Fibroblast of mammary gland (primary cell): Measurements from ENCODE around the gene SPIRE1.

Experiments used
- DNase-seq: peaks from one replicate; pipeline ENCODE4 v3.0.0-alpha.2; 2010; ENCODE audit warnings: low read depth
- H3K4me3 ChIP-seq: 2 replicates; pipeline ENCODE4 v1.5.1; 2011; ENCODE audit warnings: low read depth, mild to moderate bottlenecking, low read length, moderate library complexity; ENCODE audit not compliant: control insufficient read depth
- TF ChIP-seq, protein P1 (sequence below): conservative IDR thresholded peaks from 2 replicates; pipeline ENCODE4 v1.5.1; 2011; ENCODE audit warnings: low read depth, low read length, inconsistent platforms; ENCODE audit not compliant: control insufficient read depth, insufficient read depth

Gene SPIRE1

DNA sequence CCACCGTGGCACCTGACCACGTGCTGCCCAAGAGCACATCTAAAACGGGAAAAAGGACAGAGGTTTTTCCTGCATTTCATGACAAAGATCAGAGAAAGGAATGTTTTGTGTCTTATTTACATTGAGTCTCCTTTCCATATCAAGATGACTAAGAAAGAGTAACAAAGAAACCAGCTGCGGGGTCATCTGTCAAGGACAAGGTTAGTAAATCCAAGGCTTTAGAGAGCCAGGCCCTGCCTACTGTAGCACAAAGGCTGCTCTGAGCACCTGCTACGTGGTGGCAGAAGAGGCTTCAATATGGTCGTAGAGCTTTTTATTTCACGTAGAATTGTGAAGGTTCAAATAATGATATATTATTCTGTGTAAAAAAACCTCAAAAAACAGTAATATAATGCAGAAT, 199.1 kb downstream of the SPIRE1 start:
- DNase-seq, result no peak
- TF ChIP-seq, protein P1, sequence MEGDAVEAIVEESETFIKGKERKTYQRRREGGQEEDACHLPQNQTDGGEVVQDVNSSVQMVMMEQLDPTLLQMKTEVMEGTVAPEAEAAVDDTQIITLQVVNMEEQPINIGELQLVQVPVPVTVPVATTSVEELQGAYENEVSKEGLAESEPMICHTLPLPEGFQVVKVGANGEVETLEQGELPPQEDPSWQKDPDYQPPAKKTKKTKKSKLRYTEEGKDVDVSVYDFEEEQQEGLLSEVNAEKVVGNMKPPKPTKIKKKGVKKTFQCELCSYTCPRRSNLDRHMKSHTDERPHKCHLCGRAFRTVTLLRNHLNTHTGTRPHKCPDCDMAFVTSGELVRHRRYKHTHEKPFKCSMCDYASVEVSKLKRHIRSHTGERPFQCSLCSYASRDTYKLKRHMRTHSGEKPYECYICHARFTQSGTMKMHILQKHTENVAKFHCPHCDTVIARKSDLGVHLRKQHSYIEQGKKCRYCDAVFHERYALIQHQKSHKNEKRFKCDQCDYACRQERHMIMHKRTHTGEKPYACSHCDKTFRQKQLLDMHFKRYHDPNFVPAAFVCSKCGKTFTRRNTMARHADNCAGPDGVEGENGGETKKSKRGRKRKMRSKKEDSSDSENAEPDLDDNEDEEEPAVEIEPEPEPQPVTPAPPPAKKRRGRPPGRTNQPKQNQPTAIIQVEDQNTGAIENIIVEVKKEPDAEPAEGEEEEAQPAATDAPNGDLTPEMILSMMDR, result no peak
- no peak overlapping the region for H3K4me3 ChIP-seq

DNA sequence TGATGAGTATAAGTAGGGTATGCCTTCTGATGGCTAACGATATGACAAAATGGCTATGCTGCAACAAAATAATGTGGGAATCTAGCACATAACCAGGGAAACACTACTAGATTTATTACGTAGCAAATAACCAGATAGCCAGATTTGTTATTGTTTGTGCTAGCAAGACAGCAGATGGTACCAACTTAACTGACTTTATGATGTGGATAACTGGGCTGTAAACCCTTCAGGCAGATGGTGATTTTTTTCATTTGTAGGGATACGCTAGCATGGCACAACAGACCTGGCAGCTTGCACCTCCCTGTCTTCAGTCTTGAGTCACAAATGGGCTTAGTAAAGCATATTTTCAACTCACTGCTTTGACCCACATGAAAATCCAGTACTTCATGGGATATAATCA, 201.5 kb downstream of the SPIRE1 start:
- TF ChIP-seq, protein P1, result no peak
- no peak for DNase-seq
- no peak overlapping the region for H3K4me3 ChIP-seq

DNA sequence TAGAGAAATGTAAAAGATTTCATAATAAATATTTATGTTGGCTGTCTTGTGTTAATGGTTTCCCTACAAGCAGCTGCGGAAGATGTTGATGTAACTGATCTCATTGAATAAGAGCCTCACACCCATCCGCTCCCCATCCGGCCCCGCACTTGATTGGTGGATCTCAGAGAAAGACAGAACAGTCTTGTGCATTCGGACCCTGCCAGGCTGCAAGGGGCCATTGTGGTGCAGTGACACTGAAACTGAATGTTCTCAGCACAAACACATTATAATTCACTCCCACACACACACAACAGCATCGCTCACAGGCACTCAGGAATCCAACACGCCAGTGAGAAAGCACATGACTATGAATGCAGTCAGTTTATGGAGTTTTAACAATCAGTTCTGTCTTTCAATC, 202.4 kb downstream of the SPIRE1 start:
- TF ChIP-seq, protein P1, result no peak
- peak; percentile 13 for DNase-seq
- no peak overlapping the region for H3K4me3 ChIP-seq

DNA sequence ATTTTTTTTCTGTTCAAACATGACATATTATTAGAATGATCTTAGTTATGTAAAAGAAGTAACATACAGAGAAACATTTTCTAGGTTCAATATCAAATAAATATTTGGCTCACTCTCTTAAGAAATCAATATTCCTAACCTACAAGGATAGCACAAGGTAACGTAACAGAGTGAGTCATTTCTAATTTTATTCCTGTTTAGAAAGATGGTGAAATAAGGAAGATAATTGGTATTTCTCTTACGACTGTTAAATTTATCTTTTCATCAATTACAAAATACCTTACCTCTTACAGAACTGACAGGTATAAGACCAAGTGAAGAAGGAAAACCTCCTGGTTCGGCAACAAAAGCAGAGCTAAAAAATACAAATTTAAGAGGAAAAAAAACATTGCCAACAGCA, 205.1 kb downstream of the SPIRE1 start:
- TF ChIP-seq, protein P1, result no peak
- H3K4me3 ChIP-seq, result no peak overlapping the region
- DNase-seq, result no peak

DNA sequence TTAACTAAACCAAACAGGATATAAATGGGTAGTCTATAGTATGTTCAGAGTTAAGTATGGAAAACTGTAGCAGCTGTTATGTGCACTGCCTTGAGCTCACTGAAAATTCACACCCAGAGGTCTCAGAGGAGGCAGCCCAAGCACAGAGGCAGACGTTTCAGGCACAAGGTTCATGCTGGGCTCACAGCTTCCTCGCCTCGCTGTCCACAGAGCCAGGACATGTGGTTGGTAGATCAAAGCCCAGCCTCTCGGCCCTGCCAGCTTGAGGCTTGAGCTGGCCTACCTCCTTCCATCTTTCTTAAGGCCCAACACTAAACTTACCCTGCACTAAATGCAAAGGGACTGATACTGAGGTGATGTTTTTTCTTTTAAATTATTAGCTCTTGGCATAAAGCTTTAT, 206.5 kb downstream of the SPIRE1 start:
- no peak for DNase-seq
- TF ChIP-seq, protein P1, result no peak

DNA sequence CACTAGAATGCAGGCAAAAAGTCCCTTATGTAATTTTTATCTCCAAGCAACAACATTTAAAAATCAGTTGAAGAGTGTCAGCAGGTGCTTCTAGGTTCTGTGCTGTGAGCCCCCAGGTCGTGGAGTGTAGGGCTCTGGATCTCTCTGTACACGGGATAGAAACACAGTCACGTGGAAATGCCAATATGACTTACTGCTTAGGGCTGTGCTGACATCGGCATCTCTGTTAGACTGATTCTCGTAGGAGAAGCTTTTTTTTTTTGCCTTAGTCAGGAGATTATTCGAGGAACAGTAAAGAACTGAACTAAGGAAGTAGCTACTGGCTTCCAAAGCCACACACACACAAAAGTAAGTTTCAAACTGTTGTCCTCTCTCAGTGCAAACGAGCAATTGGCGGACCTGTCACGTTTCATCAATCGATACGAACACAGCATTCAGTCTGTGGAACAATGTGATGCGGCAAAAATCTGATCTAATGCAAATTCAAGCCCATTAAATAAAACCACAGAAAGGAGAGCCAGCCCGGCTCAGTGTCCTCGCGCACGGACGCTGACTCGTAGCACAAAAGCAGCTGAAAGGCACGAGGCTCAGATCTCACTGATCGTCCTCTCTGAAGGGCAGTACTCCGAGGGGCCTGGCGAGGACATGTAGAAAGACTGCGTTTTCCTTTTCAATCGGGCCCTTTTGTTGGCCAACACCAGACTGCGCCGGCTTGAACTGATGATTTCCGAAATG, 208.7 kb downstream of the SPIRE1 start:
- no peak overlapping the region for H3K4me3 ChIP-seq
- no peak for DNase-seq
- TF ChIP-seq, protein P1, result no peak

More for the DNA sequence above, 206.5 kb downstream of the SPIRE1 start:
- no peak overlapping the region for H3K4me3 ChIP-seq
